ENCODE results near the gene PHLDB1. TPM values are rescaled to one million over a fixed set of nuclear protein-coding genes. Genes with fewer than 3 reads are reported as not detected.
"Not testable (repeated sequence)": the region's sequence is repeated elsewhere in the genome, so short reads cannot be mapped to it uniquely, and the experiment has no call there.

Gene PHLDB1
- total and polyA plus RNA-seq, 2 of the 8 experiments (the other 6 are each of a cell fraction or from before 2014, with no cell fraction given) = 53.9 to 74.8 TPM

DNA sequence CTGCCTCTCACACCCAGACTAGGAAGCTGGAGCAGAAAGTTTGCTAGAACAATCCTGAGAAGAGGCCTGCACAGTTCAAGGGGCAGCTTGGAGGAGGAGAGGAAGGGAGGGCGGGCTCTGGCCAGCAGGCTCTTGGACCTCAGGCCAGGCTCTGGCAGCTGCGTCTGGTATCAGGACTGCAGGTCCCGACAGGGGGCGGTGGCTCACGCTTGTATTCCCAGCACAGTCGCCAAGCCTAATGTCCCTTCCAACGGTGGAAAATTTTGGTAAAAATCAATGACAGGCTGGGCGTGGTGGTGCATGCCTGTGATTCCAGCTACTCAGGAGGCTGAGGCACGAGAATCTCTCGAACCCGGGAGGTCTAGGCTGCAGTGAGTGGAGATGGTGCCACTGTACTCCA lies 71.5 kb downstream of the PHLDB1 start:
- not testable (repeated sequence) for H4K5ac ChIP-seq (ENCODE audit: insufficient read length, low read depth, low read length); H3K23me2 ChIP-seq (ENCODE audit: low read depth, low read length); H4K8ac ChIP-seq (ENCODE audit: extremely low read depth, insufficient read depth, low read length); H2BK120ac ChIP-seq (replicated peaks; ENCODE audit: low read depth, low read length); H3K14ac ChIP-seq (ENCODE audit: insufficient read length); H2BK20ac ChIP-seq (ENCODE audit: low read length); H3K79me1 ChIP-seq (ENCODE audit: low read depth, low read length); H3K27ac ChIP-seq (ENCODE audit: low read depth, low read length); H3K23ac ChIP-seq (ENCODE audit: insufficient read length); H3K4me1 ChIP-seq (replicated peaks in 1 of 4; ENCODE audit: control insufficient read depth in 3 of 4, insufficient read depth in 4 of 4, low read length in 3 of 4); H3K4ac ChIP-seq (replicated peaks; ENCODE audit: insufficient read length, low read depth, low read length); H2BK15ac ChIP-seq (ENCODE audit: low read length); H3K36me3 ChIP-seq (ENCODE audit: control insufficient read depth in 2 of 4, insufficient read depth in 4 of 4, low read length in 3 of 4); H3K56ac ChIP-seq (replicated peaks; ENCODE audit: insufficient read length, low read depth, low read length); H3K4me3 ChIP-seq (ENCODE audit: extremely low read depth in 1 of 4, insufficient read depth in 2 of 4, low read depth in 3 of 4, low read length in 4 of 4); H3K79me2 ChIP-seq (ENCODE audit: control insufficient read depth in 1 of 2, insufficient read depth in 2 of 2, low read length in 2 of 2); H4K91ac ChIP-seq (replicated peaks; ENCODE audit: insufficient read length, low read length); H3K27me3 ChIP-seq (replicated peaks in 1 of 4; ENCODE audit: control insufficient read depth in 3 of 4, extremely low read depth in 1 of 4, insufficient read depth in 3 of 4, low read length in 3 of 4); H2AK5ac ChIP-seq (ENCODE audit: low read depth, low read length); H3K9ac ChIP-seq (replicated peaks in 1 of 4; ENCODE audit: extremely low read depth in 1 of 4, low read depth in 3 of 4, low read length in 3 of 4); H4K20me1 ChIP-seq (replicated peaks in 1 of 2; ENCODE audit: control insufficient read depth in 1 of 2, insufficient read depth in 2 of 2, low read length in 2 of 2)
- Histone ChIP-seq H2BK5ac (ENCODE audit: low read depth, low read length) (peak overlapping the region; percentile 81; the same call in 1 of the 2 replicates), H3K9me3 (ENCODE audit: insufficient read depth in 2 of 2, low read depth in 1 of 2, low read length in 1 of 2) (peaks cover 9 to 12% of the 10 kb centered on the region in 2 experiments), H3K18ac (ENCODE audit: extremely low read depth, low read length) (peak overlapping the region; percentile 32; the same call in 1 of the 2 replicates), H2AFZ (ENCODE audit: low read length) (peak overlapping the region; percentile 92), H2BK12ac (ENCODE audit: low read depth, low read length) (peak overlapping the region; percentile 75; the same call in 1 of the 2 replicates), H3K4me2 (ENCODE audit: insufficient read depth in 1 of 2, low read depth in 2 of 2, low read length in 2 of 2) (0 out of 4 replicates have a peak overlapping the region, but pooled peaks of 1 of the 2 experiments have one; percentile 3)
- CTCF ChIA-PET (ENCODE audit: partially characterized antibody) = interaction anchor here (0.6 to 4.0 kb wide), 23 partner anchors 8 to 216 kb away, joined by 3 to 23 read pairs (median 3); partner anchors contain the start of genes CXCR5 and DDX6
- POLR2A ChIA-PET (ENCODE audit: partially characterized antibody) = interaction anchor here (1.0 to 1.1 kb wide), 3 partner anchors 73 to 114 kb away, joined by 3 to 6 read pairs (median 3); no protein-coding TSS in a partner anchor
- FAIRE-seq = peak; percentile 36
- TF ChIP-seq RAD21 (IDR thresholded peaks at IDR 0.05 in 1 of 2, conservative IDR thresholded peaks at IDR 0.05 in 1 of 2; ENCODE audit: low read depth in 2 of 2, low read length in 2 of 2) = peak; percentile 49 to 64
- TF ChIP-seq, protein P1, sequence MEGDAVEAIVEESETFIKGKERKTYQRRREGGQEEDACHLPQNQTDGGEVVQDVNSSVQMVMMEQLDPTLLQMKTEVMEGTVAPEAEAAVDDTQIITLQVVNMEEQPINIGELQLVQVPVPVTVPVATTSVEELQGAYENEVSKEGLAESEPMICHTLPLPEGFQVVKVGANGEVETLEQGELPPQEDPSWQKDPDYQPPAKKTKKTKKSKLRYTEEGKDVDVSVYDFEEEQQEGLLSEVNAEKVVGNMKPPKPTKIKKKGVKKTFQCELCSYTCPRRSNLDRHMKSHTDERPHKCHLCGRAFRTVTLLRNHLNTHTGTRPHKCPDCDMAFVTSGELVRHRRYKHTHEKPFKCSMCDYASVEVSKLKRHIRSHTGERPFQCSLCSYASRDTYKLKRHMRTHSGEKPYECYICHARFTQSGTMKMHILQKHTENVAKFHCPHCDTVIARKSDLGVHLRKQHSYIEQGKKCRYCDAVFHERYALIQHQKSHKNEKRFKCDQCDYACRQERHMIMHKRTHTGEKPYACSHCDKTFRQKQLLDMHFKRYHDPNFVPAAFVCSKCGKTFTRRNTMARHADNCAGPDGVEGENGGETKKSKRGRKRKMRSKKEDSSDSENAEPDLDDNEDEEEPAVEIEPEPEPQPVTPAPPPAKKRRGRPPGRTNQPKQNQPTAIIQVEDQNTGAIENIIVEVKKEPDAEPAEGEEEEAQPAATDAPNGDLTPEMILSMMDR (IDR thresholded peaks at IDR 0.05; ENCODE audit: control extremely low read depth in 1 of 3, insufficient read depth in 1 of 3, low read depth in 1 of 3, low read length in 3 of 3) = peak; percentile 65 to 71 (median 67)
- WGBS, 2 experiments (ENCODE audit: extremely low coverage in 1 of 2, insufficient coverage in 1 of 2, insufficient read length in 1 of 2, insufficient replicate concordance in 2 of 2, low coverage in 1 of 2, low lambda C conversion rate in 2 of 2, missing lambda C conversion rate in 1 of 2) = 22% methylated on average over 11 of the region's 11 CpGs; no CpG with 5 or more reads in 1 of the 2 experiments
- DNase-seq (ENCODE audit: low read depth in 1 of 2, low spot score in 2 of 2) = peak in 1 of 2 experiments; percentile 84

All from H1 (cell line).